Activated naive CD4-positive, alpha-beta T cell treated with anti-CD3 and anti-CD28 coated beads, Interleukin-2, amount 10 ng/mL, durations not matched to agents 7 days and 5 days (primary cell): ENCODE results near the gene TXNL4A.

Experiments
- CTCF ChIA-PET: fragments of 350-600 bp; sonication (Branson Sonifier 250); formaldehyde crosslinking; loops from one replicate; lab custom pipeline; 2021; ENCODE audit warnings: antibody characterized with exemption; lab: Charles Lee
- DNase-seq: peaks from one replicate; pipeline ENCODE4 v3.0.0-alpha.2; 2020
- H3K27ac Mint-ChIP-seq: one replicate; pipeline ENCODE4 v1.8.0; 2021; ENCODE audit warnings: mild to moderate bottlenecking, moderate library complexity, mixed read lengths
- H3K27me3 Mint-ChIP-seq: one replicate; pipeline ENCODE4 v1.8.0; 2021; ENCODE audit warnings: mild to moderate bottlenecking, mixed read lengths
- H3K36me3 Mint-ChIP-seq: one replicate; pipeline ENCODE4 v1.8.0; 2021; ENCODE audit warnings: mixed read lengths
- H3K4me1 Mint-ChIP-seq: one replicate; pipeline ENCODE4 v1.8.0; 2021; ENCODE audit warnings: mixed read lengths
- H3K4me3 Mint-ChIP-seq: one replicate; pipeline ENCODE4 v1.8.0; 2021; ENCODE audit warnings: mild to moderate bottlenecking, moderate library complexity, mixed read lengths
- H3K9me3 Mint-ChIP-seq: one replicate; pipeline ENCODE4 v1.8.0; 2021; ENCODE audit warnings: mixed read lengths

The TXNL4A gene

DNA sequence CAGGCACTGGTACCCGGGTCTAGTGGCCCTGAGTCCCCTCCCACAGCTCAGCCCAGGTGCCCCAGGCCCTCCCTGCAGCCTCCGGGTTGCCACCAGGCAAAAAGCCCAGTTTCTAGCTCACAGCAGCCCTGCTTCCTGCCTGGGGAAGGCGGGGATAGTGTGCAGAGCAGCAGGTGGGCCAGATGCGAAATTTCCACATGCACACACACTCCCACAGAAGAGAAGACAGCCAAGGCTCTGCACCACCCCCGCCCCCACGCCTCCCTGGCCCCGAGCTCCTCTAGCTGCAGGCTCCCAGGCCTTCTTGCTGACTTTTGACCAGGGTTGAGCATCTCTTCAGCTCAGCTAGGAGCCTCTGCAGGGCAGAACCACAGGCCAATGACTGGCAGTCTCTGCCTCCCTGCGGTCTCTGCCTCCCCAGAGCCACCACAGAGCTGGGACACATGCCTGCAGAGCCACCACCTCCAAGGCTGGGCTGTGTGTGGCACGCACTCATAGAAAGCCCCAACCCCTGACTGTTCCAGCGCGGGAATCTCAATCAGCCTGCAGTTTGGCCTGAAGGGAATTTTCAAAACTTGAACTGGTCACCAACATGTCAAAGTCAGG is 44.1 kb downstream of the TXNL4A start:
- DNase-seq: peak; percentile 42
- no peaks in the 10 kb centered on the region for H3K27me3 Mint-ChIP-seq
- no peak overlapping the region for H3K27ac Mint-ChIP-seq
- CTCF ChIA-PET: no interaction called here
- peaks cover 34% of the 10 kb centered on the region for H3K4me1 Mint-ChIP-seq
- H3K9me3 Mint-ChIP-seq: no peaks in the 10 kb centered on the region
- H3K4me3 Mint-ChIP-seq: no peak overlapping the region
- peaks cover 35% of the 10 kb centered on the region for H3K36me3 Mint-ChIP-seq

- CTCF ChIA-PET: no interaction called here
- H3K27ac Mint-ChIP-seq: no peak overlapping the region
- H3K27me3 Mint-ChIP-seq: no peaks in the 10 kb centered on the region
- no peak overlapping the region for H3K4me3 Mint-ChIP-seq
- H3K4me1 Mint-ChIP-seq: peaks cover 28% of the 10 kb centered on the region
- H3K9me3 Mint-ChIP-seq: no peaks in the 10 kb centered on the region
- H3K36me3 Mint-ChIP-seq: peaks cover 39% of the 10 kb centered on the region
- DNase-seq: no peak
Measured at GRCh38 chr18:79943608-79944125, 44.7 kb downstream of the TXNL4A start.

- CTCF ChIA-PET: no interaction called here
- H3K4me3 Mint-ChIP-seq: no peak overlapping the region
Measured at GRCh38 chr18:79942786-79943607, 45.4 kb downstream of the TXNL4A start.

GRCh38 chr18:79942211-79942610 is 46.2 kb downstream of the TXNL4A start:
- Mint-ChIP-seq H3K9me3 (peaks cover 5% of the 10 kb centered on the region), H3K4me3 (no peak overlapping the region), H3K36me3 (peaks cover 46% of the 10 kb centered on the region), H3K4me1 (peaks cover 22% of the 10 kb centered on the region), H3K27me3 (no peaks in the 10 kb centered on the region), H3K27ac (no peak overlapping the region)
- no peak for DNase-seq
- CTCF ChIA-PET: no interaction called here

More at GRCh38 chr18:79942786-79943607, 45.4 kb downstream of the TXNL4A start:
- Mint-ChIP-seq H3K36me3 (peaks cover 40% of the 10 kb centered on the region), H3K27ac (no peak overlapping the region), H3K4me1 (peaks cover 22% of the 10 kb centered on the region), H3K27me3 (no peaks in the 10 kb centered on the region), H3K9me3 (no peaks in the 10 kb centered on the region)
- no peak for DNase-seq

- H3K36me3 Mint-ChIP-seq: peaks cover 50% of the 10 kb centered on the region
- H3K9me3 Mint-ChIP-seq: peaks cover 8% of the 10 kb centered on the region
- no peak overlapping the region for H3K27ac Mint-ChIP-seq
- H3K4me1 Mint-ChIP-seq: peaks cover 20% of the 10 kb centered on the region
- no peaks in the 10 kb centered on the region for H3K27me3 Mint-ChIP-seq
- DNase-seq: no peak
- H3K4me3 Mint-ChIP-seq: no peak overlapping the region
- CTCF ChIA-PET: no interaction called here
Measured at GRCh38 chr18:79941473-79942119, 46.8 kb downstream of the TXNL4A start.

DNA sequence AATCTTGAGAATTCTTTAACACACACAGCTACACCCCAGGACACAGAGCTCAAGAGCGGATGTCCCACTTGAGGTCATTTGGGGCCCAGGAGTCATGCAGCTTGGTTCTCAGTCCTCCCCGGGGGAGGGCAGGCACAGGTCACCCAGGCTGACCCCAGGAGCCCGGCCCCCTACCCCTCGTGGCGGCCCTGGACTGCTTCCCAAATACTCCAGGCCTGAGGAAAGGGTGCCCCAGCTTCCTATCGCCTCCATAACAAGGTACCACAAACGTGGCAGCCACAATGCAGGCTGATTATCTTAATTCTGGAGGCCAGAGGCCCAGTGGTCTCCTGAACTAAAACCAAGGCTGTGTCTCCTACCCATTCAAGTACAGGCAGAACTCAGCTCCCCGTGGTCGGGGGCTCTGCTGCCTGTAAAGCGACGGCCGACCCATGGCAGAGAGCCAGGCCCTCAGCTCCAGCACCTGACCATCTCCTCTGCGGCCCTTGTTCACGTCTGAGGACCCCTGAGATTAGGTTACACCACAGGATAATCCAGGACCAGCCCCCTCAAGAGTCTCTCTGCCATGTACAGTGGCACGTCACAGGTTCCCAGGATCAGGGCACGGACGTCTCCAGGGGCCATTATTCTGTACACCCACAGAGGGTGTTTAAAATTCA is 47.4 kb downstream of the TXNL4A start:
- DNase-seq: no peak
- Mint-ChIP-seq H3K9me3 (peaks cover 13% of the 10 kb centered on the region), H3K4me3 (no peak overlapping the region), H3K4me1 (peaks cover 16% of the 10 kb centered on the region), H3K27ac (no peak overlapping the region), H3K36me3 (peaks cover 57% of the 10 kb centered on the region), H3K27me3 (no peaks in the 10 kb centered on the region)
- CTCF ChIA-PET: no interaction called here

- peaks cover 63% of the 10 kb centered on the region for H3K36me3 Mint-ChIP-seq
- CTCF ChIA-PET: no interaction called here
- no peak overlapping the region for H3K27ac Mint-ChIP-seq
Measured at GRCh38 chr18:79940126-79940813, 48.1 kb downstream of the TXNL4A start.

GRCh38 chr18:79939096-79939495 is 49.3 kb downstream of the TXNL4A start:
- H3K9me3 Mint-ChIP-seq: peaks cover 24% of the 10 kb centered on the region
- DNase-seq: no peak
- no peak overlapping the region for H3K27ac Mint-ChIP-seq
- no peak overlapping the region for H3K4me3 Mint-ChIP-seq
- CTCF ChIA-PET: no interaction called here
- H3K4me1 Mint-ChIP-seq: peaks cover 2% of the 10 kb centered on the region
- H3K36me3 Mint-ChIP-seq: peaks cover 74% of the 10 kb centered on the region
- no peaks in the 10 kb centered on the region for H3K27me3 Mint-ChIP-seq

More at GRCh38 chr18:79940126-79940813, 48.1 kb downstream of the TXNL4A start:
- Mint-ChIP-seq H3K4me1 (peaks cover 12% of the 10 kb centered on the region), H3K4me3 (no peak overlapping the region), H3K9me3 (peaks cover 17% of the 10 kb centered on the region), H3K27me3 (no peaks in the 10 kb centered on the region)
- no peak for DNase-seq

DNA sequence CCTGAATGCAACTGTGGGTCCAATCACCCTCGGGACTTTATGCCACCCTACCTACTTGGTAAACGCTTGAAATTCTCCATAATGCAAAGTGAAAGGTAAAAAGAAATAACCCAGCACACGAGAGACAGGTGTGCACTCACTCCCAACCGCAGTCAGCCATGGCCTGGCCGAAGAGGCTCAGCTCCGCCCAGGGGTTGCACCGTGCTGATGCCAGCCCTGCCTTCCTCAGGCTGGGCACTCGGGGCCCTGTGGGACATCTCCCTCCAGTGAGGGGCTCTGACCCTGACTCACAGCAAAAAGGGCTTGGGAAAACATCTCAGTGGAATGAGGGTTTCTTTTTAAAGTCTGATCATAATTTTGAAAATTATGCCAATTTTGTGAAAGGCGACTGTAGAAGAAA is 50.2 kb downstream of the TXNL4A start:
- Mint-ChIP-seq H3K4me1 (no peaks in the 10 kb centered on the region), H3K27ac (no peak overlapping the region), H3K9me3 (peaks cover 32% of the 10 kb centered on the region), H3K36me3 (peaks cover 82% of the 10 kb centered on the region), H3K4me3 (no peak overlapping the region), H3K27me3 (no peaks in the 10 kb centered on the region)
- no peak for DNase-seq
- CTCF ChIA-PET: no interaction called here

- H3K4me1 Mint-ChIP-seq: no peaks in the 10 kb centered on the region
- no peak overlapping the region for H3K27ac Mint-ChIP-seq
- H3K4me3 Mint-ChIP-seq: no peak overlapping the region
- CTCF ChIA-PET: no interaction called here
- H3K36me3 Mint-ChIP-seq: peaks cover 83% of the 10 kb centered on the region
- DNase-seq: no peak
- peaks cover 40% of the 10 kb centered on the region for H3K9me3 Mint-ChIP-seq
- H3K27me3 Mint-ChIP-seq: no peaks in the 10 kb centered on the region
Measured at GRCh38 chr18:79937103-79937860, 51.1 kb downstream of the TXNL4A start.

DNA sequence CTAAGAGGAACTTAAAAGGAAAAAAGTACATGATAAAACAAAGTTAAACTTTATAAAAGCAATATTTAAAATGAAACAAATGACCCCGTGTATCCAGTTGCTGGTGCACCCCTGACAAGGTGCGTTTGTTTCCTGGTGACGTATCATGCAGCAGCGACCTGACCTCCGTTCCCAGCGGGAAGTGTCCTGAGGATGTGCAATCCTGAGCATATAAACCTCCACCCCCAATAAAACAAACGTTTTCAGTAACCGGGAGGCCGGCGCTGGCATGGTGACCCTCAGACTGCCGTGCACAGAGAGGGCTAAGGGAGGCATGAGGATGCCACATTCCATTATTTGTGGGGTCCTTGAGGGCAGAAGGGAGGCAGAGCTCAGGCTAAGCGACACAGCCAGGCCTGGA is 51.7 kb downstream of the TXNL4A start:
- no peak overlapping the region for H3K4me3 Mint-ChIP-seq
- peaks cover 44% of the 10 kb centered on the region for H3K9me3 Mint-ChIP-seq
- H3K27ac Mint-ChIP-seq: no peak overlapping the region
- CTCF ChIA-PET: no interaction called here
- no peak for DNase-seq
- peaks cover 82% of the 10 kb centered on the region for H3K36me3 Mint-ChIP-seq
- H3K27me3 Mint-ChIP-seq: no peaks in the 10 kb centered on the region
- H3K4me1 Mint-ChIP-seq: no peaks in the 10 kb centered on the region

DNA sequence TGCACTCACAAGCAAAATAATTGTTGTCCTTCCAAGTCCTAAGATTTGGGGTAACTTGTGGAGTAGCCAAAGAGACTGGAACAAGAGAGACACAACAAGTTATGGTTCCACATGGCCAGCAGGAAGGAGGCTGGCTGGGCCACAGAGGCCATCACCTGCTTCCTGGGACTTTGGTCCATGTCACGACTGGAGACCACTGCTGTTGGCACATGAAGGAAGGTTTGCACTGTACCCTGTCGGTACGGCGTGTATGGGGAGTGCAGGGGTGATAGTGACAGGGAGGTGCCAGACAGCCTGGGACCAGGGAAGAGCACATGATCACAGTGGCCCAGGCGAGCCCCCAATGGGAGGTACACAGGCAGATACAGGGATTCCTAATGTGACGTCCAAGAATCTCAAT is 52.4 kb downstream of the TXNL4A start:
- CTCF ChIA-PET: no interaction called here

DNA sequence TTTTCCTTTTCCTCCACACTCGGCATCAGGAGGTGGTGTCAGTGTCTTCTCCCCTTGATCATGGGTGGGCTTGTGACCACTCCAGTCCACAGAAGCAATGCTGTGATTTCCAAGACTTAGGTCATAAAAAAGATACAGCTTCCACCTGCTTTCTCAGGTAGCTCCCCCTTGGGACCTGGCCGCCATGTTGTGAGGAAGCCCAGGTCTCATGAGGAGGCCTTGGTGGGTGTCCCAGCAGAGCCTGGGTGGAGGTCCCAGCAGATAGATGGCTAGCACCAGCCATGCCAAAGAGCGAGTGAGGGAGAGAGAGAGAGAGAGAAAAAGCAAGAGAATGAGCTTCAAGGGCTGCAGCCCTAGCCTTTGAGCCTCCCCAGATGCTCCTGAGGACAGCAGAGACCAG is 52.9 kb downstream of the TXNL4A start:
- H3K9me3 Mint-ChIP-seq: peaks cover 50% of the 10 kb centered on the region
- peaks cover 81% of the 10 kb centered on the region for H3K36me3 Mint-ChIP-seq
- H3K27ac Mint-ChIP-seq: no peak overlapping the region
- CTCF ChIA-PET: no interaction called here
- H3K4me1 Mint-ChIP-seq: no peaks in the 10 kb centered on the region
- H3K27me3 Mint-ChIP-seq: no peaks in the 10 kb centered on the region
- DNase-seq: no peak
- H3K4me3 Mint-ChIP-seq: no peak overlapping the region

More for the DNA sequence above, 52.4 kb downstream of the TXNL4A start:
- no peak for DNase-seq
- no peaks in the 10 kb centered on the region for H3K4me1 Mint-ChIP-seq
- peaks cover 50% of the 10 kb centered on the region for H3K9me3 Mint-ChIP-seq
- peaks cover 81% of the 10 kb centered on the region for H3K36me3 Mint-ChIP-seq
- no peak overlapping the region for H3K4me3 Mint-ChIP-seq
- no peaks in the 10 kb centered on the region for H3K27me3 Mint-ChIP-seq
- no peak overlapping the region for H3K27ac Mint-ChIP-seq
